Fibroblast of pulmonary artery (primary cell): ENCODE results near the gene ELP2.

Source experiments
- DNase-seq: peaks from one replicate; pipeline ENCODE4 v3.0.0-alpha.2; 2010; ENCODE audit warnings: low read depth
- H3K4me3 ChIP-seq: replicated peaks from 2 replicates; pipeline ENCODE4 v1.5.1; 2011; ENCODE audit warnings: low read depth, mild to moderate bottlenecking, control low read depth, low read length, moderate library complexity
- CTCF ChIP-seq: IDR thresholded peaks from 2 replicates; pipeline ENCODE4 v1.5.1; 2011; ENCODE audit warnings: mild to moderate bottlenecking, control low read depth, low read length, inconsistent platforms; ENCODE audit errors: missing control alignments

The ELP2 gene

GRCh38 chr18:36181898-36182506, 52.3 kb downstream of the ELP2 start:
- DNase-seq, result peak; percentile 35
- no peak for TF ChIP-seq CTCF
- no peak overlapping the region for H3K4me3 ChIP-seq

- TF ChIP-seq CTCF, result no peak
- DNase-seq, result no peak
- H3K4me3 ChIP-seq, result no peak overlapping the region
Observed at GRCh38 chr18:36183033-36183432, 53.3 kb downstream of the ELP2 start.

GRCh38 chr18:36183987-36184386, 54.3 kb downstream of the ELP2 start:
- TF ChIP-seq CTCF, result no peak
- no peak for DNase-seq
- no peak overlapping the region for H3K4me3 ChIP-seq

GRCh38 chr18:36185157-36185556, 55.5 kb downstream of the ELP2 start:
- TF ChIP-seq CTCF, result no peak
- no peak for DNase-seq
- no peak overlapping the region for H3K4me3 ChIP-seq

- TF ChIP-seq CTCF, result no peak
- peak overlapping the region; percentile 72 for H3K4me3 ChIP-seq
- DNase-seq, result no peak
Observed at GRCh38 chr18:36185901-36186460, 56.3 kb downstream of the ELP2 start.

- TF ChIP-seq CTCF, result no peak
- DNase-seq, result no peak
- peak overlapping the region; percentile 72 for H3K4me3 ChIP-seq
Observed at GRCh38 chr18:36186461-36187192, 56.9 kb downstream of the ELP2 start.
